ENCODE measurements around the gene ERICH6B.

DNA sequence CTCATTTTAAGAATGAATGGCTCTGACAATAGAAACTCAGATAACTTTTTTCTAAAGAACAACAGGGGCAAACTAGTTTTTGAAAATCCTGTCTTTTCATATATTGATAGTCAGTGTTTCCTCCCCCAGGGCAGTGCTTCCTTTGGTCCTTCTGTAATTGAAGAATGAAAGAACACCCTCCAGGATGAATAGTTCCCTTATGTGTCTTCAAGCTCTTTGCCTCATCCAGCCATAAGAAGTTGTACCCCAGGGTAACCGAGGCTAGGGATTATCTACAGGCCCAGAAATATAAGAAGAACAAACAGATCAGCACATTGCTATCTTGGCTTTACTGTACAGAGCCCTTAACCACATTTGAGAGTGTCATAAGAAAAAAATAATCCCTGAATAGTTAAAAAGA, 12.1 kb upstream of the ERICH6B start:
- TF ChIP-seq EZH2 (IDR thresholded peaks at IDR 0.05; ENCODE audit: insufficient read depth, poor library complexity, severe bottlenecking) (no peak), EZH2phosphoT487 (IDR thresholded peaks at IDR 0.05; ENCODE audit: insufficient read depth, low read depth) (no peak)
